IMR-90 (cell line): ENCODE data around the gene STAM. TPM values are rescaled to one million over a fixed set of nuclear protein-coding genes. Genes with fewer than 3 reads are reported as not detected.
A peak's percentile ranks its signal among the peaks of the same experiment; 100 is the strongest.

Experiments used
- ATAC-seq: fragments of 200-7000 bp; cut with Tn5 transposase; 2 replicates; pipeline ENCODE4 v1.9.1; 2020; ENCODE audit warnings: low read depth, mild to moderate bottlenecking, moderate library complexity
- BruUV-seq: library from RNA; stranded (reverse); fragments of 400-500 nt; replicated peaks from 2 replicates; lab custom pipeline; 2021; lab: Mats Ljungman, UMichigan
- CTCF ChIA-PET: fragments of 300-600 bp; formaldehyde crosslinking; extraction: SDS; loops from one replicate; lab custom pipeline; 2021; ENCODE audit warnings: antibody characterized with exemption; lab: Yijun Ruan, JAX
- POLR2A ChIA-PET: fragments of 300-600 bp; sonication (Branson Sonifier 250); formaldehyde crosslinking; loops from one replicate; lab custom pipeline; 2022; ENCODE audit warnings: antibody characterized with exemption; ENCODE audit not compliant: unreplicated experiment; lab: Charles Lee
- DNase-seq: peaks from one replicate; pipeline ENCODE4 v3.0.0; 2013
- H2AFZ ChIP-seq: replicated peaks from 2 replicates; pipeline ENCODE3; 2013; ENCODE audit warnings: low read length, mild to moderate bottlenecking; ENCODE audit not compliant: poor library complexity
- H2AK5ac ChIP-seq: 2 replicates; pipeline ENCODE4 v1.6.1; 2013; ENCODE audit warnings: low read depth, low read length, inconsistent platforms
- H2AK9ac ChIP-seq: replicated peaks from 2 replicates; pipeline ENCODE3; 2013; ENCODE audit warnings: mild to moderate bottlenecking, low read depth, low read length, moderate library complexity; ENCODE audit not compliant: poor library complexity
- H2BK120ac ChIP-seq: 2 replicates; pipeline ENCODE4 v1.6.1; 2013; ENCODE audit warnings: low read depth, low read length, inconsistent platforms
- H2BK15ac ChIP-seq: 3 replicates; pipeline ENCODE4 v1.6.1; 2013; ENCODE audit warnings: low read depth, low read length, inconsistent platforms
- H2BK20ac ChIP-seq: 2 replicates; pipeline ENCODE4 v1.6.1; 2013; ENCODE audit warnings: low read depth, mild to moderate bottlenecking, inconsistent platforms, low read length, moderate library complexity
- H2BK5ac ChIP-seq: 2 replicates; pipeline ENCODE4 v1.6.1; 2013; ENCODE audit warnings: mild to moderate bottlenecking, low read depth, low read length, inconsistent platforms; ENCODE audit not compliant: poor library complexity, severe bottlenecking
- H3K14ac ChIP-seq: replicated peaks from 2 replicates; pipeline ENCODE4 v1.6.1; 2013; ENCODE audit warnings: low read depth, low read length, inconsistent platforms
- H3K18ac ChIP-seq: 2 replicates; pipeline ENCODE4 v1.6.1; 2013; ENCODE audit warnings: low read depth, low read length, control low read depth
- H3K23ac ChIP-seq: 2 replicates; pipeline ENCODE4 v1.6.1; 2013; ENCODE audit warnings: low read depth, low read length, inconsistent platforms
- H3K27ac ChIP-seq: 2 replicates; pipeline ENCODE4 v1.5.1; 2013; ENCODE audit warnings: mild to moderate bottlenecking, control low read depth, low read length; ENCODE audit not compliant: insufficient read depth
- H3K27me3 ChIP-seq: 2 replicates; pipeline ENCODE4 v1.6.1; 2013; ENCODE audit warnings: low read length; ENCODE audit not compliant: control insufficient read depth, insufficient read depth
- H3K36me3 ChIP-seq: 2 replicates; pipeline ENCODE4 v1.6.1; 2013; ENCODE audit warnings: low read length, mixed read lengths; ENCODE audit not compliant: control insufficient read depth, insufficient read depth
- H3K4ac ChIP-seq: 2 replicates; pipeline ENCODE4 v1.6.1; 2013; ENCODE audit warnings: low read depth, low read length, inconsistent platforms
- H3K4me1 ChIP-seq: 2 replicates; pipeline ENCODE4 v1.6.1; 2013; ENCODE audit warnings: low read length, mixed read lengths; ENCODE audit not compliant: control insufficient read depth, insufficient read depth
- H3K4me2 ChIP-seq: 2 replicates; pipeline ENCODE4 v1.6.1; 2013; ENCODE audit warnings: low read depth, mild to moderate bottlenecking, control low read depth, low read length, moderate library complexity
- H3K4me3 ChIP-seq: 2 replicates; pipeline ENCODE4 v1.5.1; 2013; ENCODE audit warnings: low read depth, mild to moderate bottlenecking, control low read depth, low read length, moderate library complexity; ENCODE audit not compliant: insufficient read depth
- H3K56ac ChIP-seq: 2 replicates; pipeline ENCODE4 v1.6.1; 2013; ENCODE audit warnings: low read length, inconsistent platforms; ENCODE audit not compliant: insufficient read depth; ENCODE audit errors: extremely low read depth
- H3K79me1 ChIP-seq, 2 experiments: 2 replicates each; pipeline ENCODE4 v1.6.1; 2013; ENCODE audit warnings: low read length in 2 of 2, inconsistent platforms in 1 of 2, low read depth in 1 of 2
- H3K9ac ChIP-seq: 2 replicates; pipeline ENCODE4 v1.6.1; 2013; ENCODE audit warnings: low read depth, low read length, control low read depth
- H3K9me1 ChIP-seq: 2 replicates; pipeline ENCODE4 v1.6.1; 2013; ENCODE audit warnings: low read length, inconsistent platforms; ENCODE audit not compliant: insufficient read depth
- H3K9me3 ChIP-seq: 2 replicates; pipeline ENCODE4 v1.6.1; 2013; ENCODE audit warnings: low read length; ENCODE audit not compliant: control insufficient read depth, insufficient read depth
- H4K20me1 ChIP-seq: 2 replicates; pipeline ENCODE4 v1.6.1; 2013; ENCODE audit warnings: low read length, inconsistent platforms; ENCODE audit not compliant: insufficient read depth
- H4K5ac ChIP-seq: 2 replicates; pipeline ENCODE4 v1.6.1; 2013; ENCODE audit warnings: mild to moderate bottlenecking, low read depth, low read length, control low read depth
- H4K8ac ChIP-seq, 2 experiments: 2 replicates each; pipeline ENCODE4 v1.6.1; 2013; ENCODE audit warnings: low read depth in 2 of 2, low read length in 2 of 2, control low read depth in 1 of 2, inconsistent platforms in 1 of 2
- H4K91ac ChIP-seq: 2 replicates; pipeline ENCODE4 v1.6.1; 2013; ENCODE audit warnings: low read depth, low read length, inconsistent platforms; ENCODE audit not compliant: insufficient read depth
- BHLHE40 ChIP-seq: fragments of 150-350 bp; IDR thresholded peaks from 2 replicates; pipeline ENCODE4 v1.6.1; 2016; ENCODE audit warnings: mild to moderate bottlenecking, low read depth, low read length
- CEBPB ChIP-seq: IDR thresholded peaks from 2 replicates; pipeline ENCODE4 v1.6.1; 2012; ENCODE audit warnings: low read depth, low read length, improper control_type of control experiment
- CHD1 ChIP-seq: IDR thresholded peaks from 2 replicates; pipeline ENCODE4 v1.6.1; 2012; ENCODE audit warnings: low read depth, low read length, improper control_type of control experiment
- ELK1 ChIP-seq: fragments of 150-350 bp; IDR thresholded peaks from 2 replicates; pipeline ENCODE4 v1.6.1; 2016; ENCODE audit warnings: low read depth, mild to moderate bottlenecking, low read length, moderate library complexity, borderline replicate concordance
- FOS ChIP-seq: fragments of 150-350 bp; IDR thresholded peaks from 2 replicates; pipeline ENCODE4 v1.6.1; 2016; ENCODE audit warnings: low read depth, low read length
- MAFK ChIP-seq: IDR thresholded peaks from 2 replicates; pipeline ENCODE4 v1.6.1; 2012; ENCODE audit warnings: low read depth, low read length, improper control_type of control experiment
- MAZ ChIP-seq: IDR thresholded peaks from 2 replicates; pipeline ENCODE4 v1.6.1; 2012; ENCODE audit warnings: low read depth, mild to moderate bottlenecking, low read length, improper control_type of control experiment, moderate library complexity, borderline replicate concordance
- NFE2L2 ChIP-seq: fragments of 150-350 bp; IDR thresholded peaks from 2 replicates; pipeline ENCODE4 v1.6.1; 2016; ENCODE audit warnings: low read depth, mild to moderate bottlenecking, low read length
- RAD21 ChIP-seq: IDR thresholded peaks from 2 replicates; pipeline ENCODE4 v1.6.1; 2012; ENCODE audit warnings: low read length, improper control_type of control experiment
- RFX5 ChIP-seq: IDR thresholded peaks from 2 replicates; pipeline ENCODE4 v1.8.0; 2012; ENCODE audit warnings: low read depth, mild to moderate bottlenecking, low read length, moderate library complexity
- SMC3 ChIP-seq: fragments of 150-350 bp; IDR thresholded peaks from 2 replicates; pipeline ENCODE4 v1.6.1; 2016; ENCODE audit warnings: low read depth, mild to moderate bottlenecking, antibody characterized with exemption, low read length, moderate library complexity
- WGBS, 2 experiments: methylation state at CpG; one replicate each; pipeline versions ENCODE4 v1.1.5 to v1.1.7; 2013; ENCODE audit warnings: missing lambda C conversion rate in 2 of 2; ENCODE audit not compliant: insufficient read length in 1 of 2; ENCODE audit errors: extremely low coverage in 2 of 2; 5-methylcytosine and 5-hydroxymethylcytosine counted together
- dilution Hi-C: fragments of 300-500 bp; cut with HindIII; formaldehyde crosslinking; loops from one replicate; pipeline ENCODE4 v1.14.3; 2018; ENCODE audit warnings: low sequenced_read_pairs; ENCODE audit not compliant: unreplicated experiment
- in situ Hi-C: fragments of 300-500 bp; cut with MboI; formaldehyde crosslinking; loops from 3 replicates; pipeline ENCODE4 v1.14.3; 2019; ENCODE audit warnings: low sequenced_read_pairs, inconsistent platforms, mixed read lengths
- intact Hi-C: fragments of 100-400 bp; cut with micrococcal nuclease; formaldehyde crosslinking; loops from 2 replicates; pipeline ENCODE4 v1.10.0; 2022
- polyA plus RNA-seq, 3 experiments: library from polyadenylated mRNA; depleted of rRNA; stranded (reverse); fragments of >200 nt; gene quantifications; 2 replicates each; pipeline ENCODE4 v1.2.3, GENCODE V29; 2012; ENCODE audit warnings: low replicate concordance in 1 of 3
- total RNA-seq: library from RNA; depleted of rRNA; stranded (reverse); fragments of >200 nt; gene quantifications from 2 replicates; pipeline ENCODE4 v1.2.3, GENCODE V29; 2012
- TF ChIP-seq, protein P1 (sequence below): conservative IDR thresholded peaks from 2 replicates; pipeline ENCODE4 v1.5.1; 2012; ENCODE audit warnings: mild to moderate bottlenecking, low read depth, low read length, improper control_type of control experiment

Gene STAM
- total and polyA plus RNA-seq, 2 of the 4 experiments (the other 2 are of a cell fraction): 22.9 to 23.3 TPM

DNA sequence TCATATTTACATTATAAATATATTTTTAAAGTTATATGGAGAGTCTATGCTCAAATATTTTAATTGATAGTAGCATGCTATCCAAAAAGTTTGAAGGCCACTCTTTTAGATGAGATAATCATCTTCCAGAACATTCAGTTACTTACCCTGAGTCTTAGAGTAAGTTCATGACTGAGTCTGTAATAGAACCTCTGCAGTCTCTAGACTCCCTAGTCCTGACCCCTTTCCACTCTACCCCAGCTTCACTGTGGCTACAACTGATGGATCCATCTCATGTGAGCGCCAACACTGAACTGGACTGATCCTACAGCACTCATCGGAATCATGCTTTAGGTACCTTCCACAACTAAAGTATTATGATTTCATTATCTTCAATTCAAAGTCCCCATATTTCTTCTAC lies 36.9 kb upstream of the STAM start:
- no peak overlapping the region for H3K56ac ChIP-seq
- H3K4me2 ChIP-seq: no peak overlapping the region
- H2AK9ac ChIP-seq: no peak overlapping the region
- no peak overlapping the region for H2AFZ ChIP-seq
- H3K14ac ChIP-seq: no peak overlapping the region
- no TSS peak for BruUV-seq
- H2AK5ac ChIP-seq: no peak overlapping the region
- H3K27ac ChIP-seq: no peak overlapping the region
- ChIA-PET CTCF (no interaction called here), POLR2A (no interaction called here)
- H3K27me3 ChIP-seq: no peaks in the 10 kb centered on the region
- H3K4ac ChIP-seq: no peak overlapping the region
- dilution Hi-C loops (no loop called here), in situ Hi-C loops (loop anchor here (5.0 to 25.0 kb wide), 4 partner anchors 135 to 770 kb away; no protein-coding TSS in a partner anchor), intact Hi-C loops (loop anchor here (1.0 to 5.0 kb wide), 4 partner anchors 136 to 608 kb away; no protein-coding TSS in a partner anchor)
- no peak overlapping the region for H3K23ac ChIP-seq
- no peak overlapping the region for H3K4me3 ChIP-seq
- H4K5ac ChIP-seq: no peak overlapping the region
- H2BK15ac ChIP-seq: no peak overlapping the region
- no peaks in the 10 kb centered on the region for H3K4me1 ChIP-seq
- no CpG with 5 or more reads among the region's 2 CpGs for WGBS, 2 experiments
- H3K9ac ChIP-seq: no peak overlapping the region
- peaks cover 0 to 13% of the 10 kb centered on the region in 2 experiments; a peak in 3 of 4 replicates for H3K79me1 ChIP-seq
- peaks cover 4% of the 10 kb centered on the region; the same call in 1 of the 2 replicates for H3K36me3 ChIP-seq
- H3K9me1 ChIP-seq: no peaks in the 10 kb centered on the region
- H2BK120ac ChIP-seq: no peak overlapping the region
- DNase-seq (no peak), ATAC-seq (peak; percentile 49)
- no peak overlapping the region for H3K18ac ChIP-seq
- no peak overlapping the region for H2BK20ac ChIP-seq
- TF ChIP-seq CHD1: no peak
- no peak for TF ChIP-seq BHLHE40
- TF ChIP-seq, protein P1, sequence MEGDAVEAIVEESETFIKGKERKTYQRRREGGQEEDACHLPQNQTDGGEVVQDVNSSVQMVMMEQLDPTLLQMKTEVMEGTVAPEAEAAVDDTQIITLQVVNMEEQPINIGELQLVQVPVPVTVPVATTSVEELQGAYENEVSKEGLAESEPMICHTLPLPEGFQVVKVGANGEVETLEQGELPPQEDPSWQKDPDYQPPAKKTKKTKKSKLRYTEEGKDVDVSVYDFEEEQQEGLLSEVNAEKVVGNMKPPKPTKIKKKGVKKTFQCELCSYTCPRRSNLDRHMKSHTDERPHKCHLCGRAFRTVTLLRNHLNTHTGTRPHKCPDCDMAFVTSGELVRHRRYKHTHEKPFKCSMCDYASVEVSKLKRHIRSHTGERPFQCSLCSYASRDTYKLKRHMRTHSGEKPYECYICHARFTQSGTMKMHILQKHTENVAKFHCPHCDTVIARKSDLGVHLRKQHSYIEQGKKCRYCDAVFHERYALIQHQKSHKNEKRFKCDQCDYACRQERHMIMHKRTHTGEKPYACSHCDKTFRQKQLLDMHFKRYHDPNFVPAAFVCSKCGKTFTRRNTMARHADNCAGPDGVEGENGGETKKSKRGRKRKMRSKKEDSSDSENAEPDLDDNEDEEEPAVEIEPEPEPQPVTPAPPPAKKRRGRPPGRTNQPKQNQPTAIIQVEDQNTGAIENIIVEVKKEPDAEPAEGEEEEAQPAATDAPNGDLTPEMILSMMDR: no peak
- TF ChIP-seq RAD21: no peak
- no peak for TF ChIP-seq MAFK
- TF ChIP-seq FOS: no peak
- no peak for TF ChIP-seq CEBPB
- TF ChIP-seq SMC3: no peak
- no peak for TF ChIP-seq ELK1
- TF ChIP-seq MAZ: no peak
- TF ChIP-seq NFE2L2: no peak
- no peak for TF ChIP-seq RFX5
- no peak overlapping the region for H2BK5ac ChIP-seq
- no peaks in the 10 kb centered on the region for H3K9me3 ChIP-seq
- H4K91ac ChIP-seq: no peak overlapping the region
- peak overlapping the region in 1 of 2 experiments; percentile 65; a peak in 1 of 4 replicates for H4K8ac ChIP-seq
- peaks cover 5% of the 10 kb centered on the region; the same call in 1 of the 2 replicates for H4K20me1 ChIP-seq
